GM12801 (cell line): ENCODE results near the gene FAM228A.

Experiments
- TF ChIP-seq, protein P1 (sequence below): IDR thresholded peaks from one replicate; pipeline ENCODE4 v1.5.1; 2011; ENCODE audit warnings: control low read depth; ENCODE audit not compliant: insufficient read length; ENCODE audit errors: extremely low read depth

The FAM228A gene

DNA sequence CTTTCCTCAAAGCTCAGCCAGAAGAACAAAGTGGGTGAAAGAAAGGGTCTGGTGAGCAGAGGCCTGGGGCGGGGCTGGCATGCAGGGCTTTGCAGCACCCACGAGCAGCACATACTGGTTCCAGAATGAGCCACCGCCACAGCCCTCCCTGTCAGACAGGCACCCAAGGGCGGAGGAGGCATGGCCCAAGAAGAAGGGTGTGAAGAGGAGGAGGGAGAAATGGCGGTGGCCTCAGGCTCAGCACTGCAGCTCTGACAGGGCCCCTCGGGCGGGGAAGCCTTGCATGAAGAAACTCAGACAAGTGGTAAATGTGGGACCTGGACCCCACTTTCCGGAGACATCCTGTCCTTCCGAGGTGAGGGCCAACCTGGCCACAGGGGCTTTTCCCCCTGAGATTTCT, 15.7 kb downstream of the FAM228A start:
- TF ChIP-seq, protein P1, sequence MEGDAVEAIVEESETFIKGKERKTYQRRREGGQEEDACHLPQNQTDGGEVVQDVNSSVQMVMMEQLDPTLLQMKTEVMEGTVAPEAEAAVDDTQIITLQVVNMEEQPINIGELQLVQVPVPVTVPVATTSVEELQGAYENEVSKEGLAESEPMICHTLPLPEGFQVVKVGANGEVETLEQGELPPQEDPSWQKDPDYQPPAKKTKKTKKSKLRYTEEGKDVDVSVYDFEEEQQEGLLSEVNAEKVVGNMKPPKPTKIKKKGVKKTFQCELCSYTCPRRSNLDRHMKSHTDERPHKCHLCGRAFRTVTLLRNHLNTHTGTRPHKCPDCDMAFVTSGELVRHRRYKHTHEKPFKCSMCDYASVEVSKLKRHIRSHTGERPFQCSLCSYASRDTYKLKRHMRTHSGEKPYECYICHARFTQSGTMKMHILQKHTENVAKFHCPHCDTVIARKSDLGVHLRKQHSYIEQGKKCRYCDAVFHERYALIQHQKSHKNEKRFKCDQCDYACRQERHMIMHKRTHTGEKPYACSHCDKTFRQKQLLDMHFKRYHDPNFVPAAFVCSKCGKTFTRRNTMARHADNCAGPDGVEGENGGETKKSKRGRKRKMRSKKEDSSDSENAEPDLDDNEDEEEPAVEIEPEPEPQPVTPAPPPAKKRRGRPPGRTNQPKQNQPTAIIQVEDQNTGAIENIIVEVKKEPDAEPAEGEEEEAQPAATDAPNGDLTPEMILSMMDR = no peak

DNA sequence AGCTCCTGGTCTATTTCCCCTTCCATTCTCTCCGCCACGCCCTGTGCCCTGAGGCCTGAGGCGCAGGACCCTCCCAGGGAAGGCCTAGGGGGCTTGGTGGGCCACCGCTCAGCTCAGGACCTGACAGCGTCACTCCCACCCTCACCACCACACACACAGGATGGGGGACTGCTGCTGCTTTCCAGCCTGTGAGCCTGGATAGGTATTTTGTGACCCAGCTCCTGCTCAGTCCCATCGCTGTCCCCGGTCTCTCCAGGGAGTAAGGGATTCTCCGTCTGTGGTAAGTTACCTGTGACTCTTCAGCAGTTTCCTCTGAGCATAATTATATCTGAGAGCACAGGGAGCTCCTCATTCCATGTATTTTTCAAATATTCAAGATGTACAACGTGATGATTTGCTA, 16.3 kb downstream of the FAM228A start:
- TF ChIP-seq, protein P1 = no peak

- TF ChIP-seq, protein P1 = no peak
Observed at GRCh38 chr2:24191848-24192247, 17.0 kb downstream of the FAM228A start.

GRCh38 chr2:24199968-24200590, 25.2 kb downstream of the FAM228A start:
- TF ChIP-seq, protein P1 = no peak

GRCh38 chr2:24200799-24201198, 25.9 kb downstream of the FAM228A start:
- TF ChIP-seq, protein P1 = no peak

DNA sequence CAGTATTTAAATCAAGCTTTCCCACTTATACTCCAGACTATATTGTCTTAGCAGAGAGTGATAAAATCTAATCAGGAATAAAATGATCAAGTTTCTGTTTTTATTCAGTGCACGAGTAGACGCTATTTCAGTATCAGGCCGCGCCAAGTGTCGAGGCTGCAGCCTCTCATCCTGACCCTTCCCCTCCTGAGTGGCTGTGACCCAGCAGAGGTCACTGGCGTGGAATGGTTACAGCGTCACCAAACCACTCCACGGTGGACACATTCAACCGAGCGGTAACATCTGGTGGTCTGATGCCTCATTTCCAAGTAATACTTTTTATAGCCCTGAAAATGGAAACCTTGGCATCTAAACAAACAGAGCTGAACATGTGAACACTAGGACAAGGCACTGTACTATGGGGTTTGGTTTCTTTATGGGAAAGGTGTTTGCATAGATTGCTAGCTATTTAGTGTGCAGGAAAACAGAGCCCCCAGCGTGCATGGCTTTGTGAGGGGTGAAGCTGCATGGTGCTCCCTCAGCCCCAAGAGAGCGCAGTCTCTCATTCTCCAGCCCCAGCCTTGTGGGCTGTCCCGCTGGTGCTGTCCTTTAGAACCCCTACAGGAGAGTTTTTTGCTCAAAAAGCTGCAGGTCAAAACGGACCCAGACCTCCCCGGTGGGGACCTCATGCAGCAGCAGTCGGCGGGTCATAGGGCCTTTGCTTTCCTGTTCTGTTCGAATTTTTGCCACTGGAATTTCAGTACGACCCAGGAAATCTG, 28.4 kb downstream of the FAM228A start:
- TF ChIP-seq, protein P1 = no peak

DNA sequence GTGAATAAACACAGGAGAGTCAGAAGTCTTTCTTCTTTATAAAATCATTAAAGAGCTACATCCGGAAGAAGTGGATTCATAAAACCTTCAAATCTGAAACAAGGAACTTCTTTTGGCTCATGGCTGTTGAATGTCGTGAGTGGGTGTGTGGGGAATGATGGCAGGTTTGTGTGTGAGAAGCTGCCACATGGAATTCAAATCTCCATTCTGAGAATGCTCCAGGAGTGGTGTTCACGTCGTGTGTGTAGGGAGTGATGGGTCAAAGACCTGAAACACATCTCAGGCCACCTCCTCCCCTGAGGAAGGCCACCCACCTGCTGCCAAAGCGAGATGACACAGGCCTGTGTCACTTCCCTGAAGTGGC, 28.9 kb downstream of the FAM228A start:
- TF ChIP-seq, protein P1 = no peak
